Neuronal stem cell (in vitro differentiated cells): ENCODE results near the gene ATP8B3.
"Not testable (repeated sequence)": the region's sequence is repeated elsewhere in the genome, so short reads cannot be mapped to it uniquely, and the experiment has no call there.

Source experiments
- DNase-seq: peaks from one replicate; pipeline ENCODE4 v3.0.0-alpha.2; 2013; ENCODE audit warnings: low spot score
- H2AFZ ChIP-seq: one replicate; pipeline ENCODE4 v1.6.1; 2013; ENCODE audit warnings: mild to moderate bottlenecking, low read length, inconsistent platforms
- H2AK5ac ChIP-seq: 2 replicates; pipeline ENCODE4 v1.6.1; 2013; ENCODE audit warnings: low read depth, mild to moderate bottlenecking, inconsistent platforms, low read length, moderate library complexity, mixed read lengths
- H2BK120ac ChIP-seq: 2 replicates; pipeline ENCODE4 v1.6.1; 2013; ENCODE audit warnings: low read depth, mild to moderate bottlenecking, inconsistent platforms, low read length, moderate library complexity, mixed read lengths
- H2BK12ac ChIP-seq: one replicate; pipeline ENCODE4 v1.6.1; 2013; ENCODE audit warnings: low read length, inconsistent platforms
- H2BK15ac ChIP-seq: 2 replicates; pipeline ENCODE4 v1.6.1; 2013; ENCODE audit warnings: mild to moderate bottlenecking, low read length, inconsistent platforms, mixed read lengths
- H2BK5ac ChIP-seq: one replicate; pipeline ENCODE4 v1.6.1; 2013; ENCODE audit warnings: inconsistent platforms, mild to moderate bottlenecking, low read length, moderate library complexity
- H3K14ac ChIP-seq: one replicate; pipeline ENCODE4 v1.6.1; 2013; ENCODE audit warnings: low read length, inconsistent platforms
- H3K18ac ChIP-seq: 2 replicates; pipeline ENCODE4 v1.6.1; 2013; ENCODE audit warnings: low read length, inconsistent platforms
- H3K23ac ChIP-seq: 2 replicates; pipeline ENCODE4 v1.6.1; 2013; ENCODE audit warnings: low read depth, mild to moderate bottlenecking, mixed read lengths, low read length, inconsistent platforms; ENCODE audit not compliant: poor library complexity
- H3K27ac ChIP-seq: replicated peaks from 3 replicates; pipeline ENCODE4 v1.5.1; 2013; ENCODE audit warnings: low read length, inconsistent platforms
- H3K27me3 ChIP-seq, 3 experiments: 2 replicates each; pipeline ENCODE4 v1.6.1; 2013; ENCODE audit warnings: low read length in 3 of 3, mild to moderate bottlenecking in 2 of 3, inconsistent platforms in 1 of 3, low read depth in 1 of 3, mixed read lengths in 1 of 3, moderate library complexity in 1 of 3; ENCODE audit not compliant: control insufficient read depth in 3 of 3, insufficient read depth in 3 of 3
- H3K36me3 ChIP-seq, 2 donors: replicated peaks in 1 of 2; 2 replicates each; pipeline ENCODE4 v1.6.1; 2013; ENCODE audit warnings: low read length in 2 of 2; ENCODE audit not compliant: control insufficient read depth in 2 of 2, insufficient read depth in 2 of 2
- H3K4ac ChIP-seq: 2 replicates; pipeline ENCODE4 v1.6.1; 2013; ENCODE audit warnings: inconsistent platforms, mild to moderate bottlenecking, low read length, moderate library complexity
- H3K4me1 ChIP-seq, 2 donors: 1 replicate in 1 of 2; 2 replicates in 1 of 2; pipeline ENCODE4 v1.6.1; 2013; ENCODE audit warnings: low read length in 2 of 2, low read depth in 1 of 2; ENCODE audit not compliant: control insufficient read depth in 2 of 2, insufficient read depth in 1 of 2
- H3K4me2 ChIP-seq: one replicate; pipeline ENCODE4 v1.6.1; 2013; ENCODE audit warnings: mild to moderate bottlenecking, low read length, inconsistent platforms; ENCODE audit not compliant: insufficient read depth, poor library complexity, severe bottlenecking
- H3K4me3 ChIP-seq, 2 donors: 2 replicates each; pipeline ENCODE4 v1.5.1; 2013; ENCODE audit warnings: low read length in 2 of 2, mild to moderate bottlenecking in 2 of 2, inconsistent platforms in 1 of 2, moderate library complexity in 1 of 2
- H3K79me1 ChIP-seq: one replicate; pipeline ENCODE4 v1.6.1; 2013; ENCODE audit warnings: low read depth, mild to moderate bottlenecking, inconsistent platforms, low read length, moderate library complexity
- H3K9ac ChIP-seq: one replicate; pipeline ENCODE4 v1.6.1; 2013; ENCODE audit warnings: mild to moderate bottlenecking, low read depth, low read length, inconsistent platforms; ENCODE audit not compliant: poor library complexity
- H3K9me3 ChIP-seq, 2 donors: replicated peaks in 1 of 2; 2 replicates each; pipeline versions ENCODE3 to v1.6.1; 2013; ENCODE audit warnings: low read length in 2 of 2, mild to moderate bottlenecking in 2 of 2, inconsistent platforms in 1 of 2, low read depth in 1 of 2, mixed read lengths in 1 of 2, moderate library complexity in 1 of 2; ENCODE audit not compliant: control insufficient read depth in 2 of 2, insufficient read depth in 1 of 2
- H4K8ac ChIP-seq: one replicate; pipeline ENCODE4 v1.6.1; 2013; ENCODE audit warnings: low read depth, mild to moderate bottlenecking, inconsistent platforms, low read length, moderate library complexity
- H4K91ac ChIP-seq: one replicate; pipeline ENCODE4 v1.6.1; 2013; ENCODE audit warnings: low read length, low read depth, mild to moderate bottlenecking, inconsistent platforms; ENCODE audit not compliant: poor library complexity
- WGBS, 2 donors: extraction: QIAGEN DNeasy Blood & Tissue Kit; methylation state at CpG; one replicate each; pipeline ENCODE4 v1.1.7; 2013; ENCODE audit warnings: missing lambda C conversion rate in 2 of 2, mixed read lengths in 1 of 2; ENCODE audit not compliant: insufficient read length in 2 of 2, insufficient replicate concordance in 1 of 2; ENCODE audit errors: extremely low coverage in 2 of 2; 5-methylcytosine and 5-hydroxymethylcytosine counted together

Gene ATP8B3

GRCh38 chr19:1805401-1806183 lies 6.5 kb downstream of the ATP8B3 start:
- H2BK12ac ChIP-seq = no peak overlapping the region
- no peak overlapping the region for H2AFZ ChIP-seq
- H2BK15ac ChIP-seq = peak overlapping the region; percentile 92
- DNase-seq = no peak
- H3K79me1 ChIP-seq = peaks cover 2% of the 10 kb centered on the region
- H3K4me1 ChIP-seq = peaks cover 0 to 3% of the 10 kb centered on the region in 2 donors
- H2AK5ac ChIP-seq = peak overlapping the region; percentile 84
- H3K4ac ChIP-seq = no peak overlapping the region
- peak overlapping the region; percentile 4 for H3K14ac ChIP-seq
- H3K23ac ChIP-seq = peak overlapping the region; percentile 73
- H3K9me3 ChIP-seq = no peaks in the 10 kb centered on the region
- no peak overlapping the region for H3K27ac ChIP-seq
- peak overlapping the region; percentile 85 for H3K18ac ChIP-seq
- H4K91ac ChIP-seq = no peak overlapping the region
- peaks cover 0 to 1% (median 0%) of the 10 kb centered on the region in 3 experiments for H3K27me3 ChIP-seq
- no peak overlapping the region for H2BK120ac ChIP-seq
- no CpG with 5 or more reads among the region's 24 CpGs for WGBS, 2 donors
- H3K9ac ChIP-seq = peak overlapping the region; percentile 50
- H3K4me2 ChIP-seq = no peak overlapping the region
- no peak overlapping the region for H3K4me3 ChIP-seq
- H4K8ac ChIP-seq = no peak overlapping the region
- H3K36me3 ChIP-seq = no peaks in the 10 kb centered on the region
- H2BK5ac ChIP-seq = no peak overlapping the region

- no peak for DNase-seq
- H3K23ac ChIP-seq = no peak overlapping the region
- no CpG with 5 or more reads among the region's 6 CpGs for WGBS, 2 donors
Observed at GRCh38 chr19:1804858-1805257, 7.2 kb downstream of the ATP8B3 start.

DNA sequence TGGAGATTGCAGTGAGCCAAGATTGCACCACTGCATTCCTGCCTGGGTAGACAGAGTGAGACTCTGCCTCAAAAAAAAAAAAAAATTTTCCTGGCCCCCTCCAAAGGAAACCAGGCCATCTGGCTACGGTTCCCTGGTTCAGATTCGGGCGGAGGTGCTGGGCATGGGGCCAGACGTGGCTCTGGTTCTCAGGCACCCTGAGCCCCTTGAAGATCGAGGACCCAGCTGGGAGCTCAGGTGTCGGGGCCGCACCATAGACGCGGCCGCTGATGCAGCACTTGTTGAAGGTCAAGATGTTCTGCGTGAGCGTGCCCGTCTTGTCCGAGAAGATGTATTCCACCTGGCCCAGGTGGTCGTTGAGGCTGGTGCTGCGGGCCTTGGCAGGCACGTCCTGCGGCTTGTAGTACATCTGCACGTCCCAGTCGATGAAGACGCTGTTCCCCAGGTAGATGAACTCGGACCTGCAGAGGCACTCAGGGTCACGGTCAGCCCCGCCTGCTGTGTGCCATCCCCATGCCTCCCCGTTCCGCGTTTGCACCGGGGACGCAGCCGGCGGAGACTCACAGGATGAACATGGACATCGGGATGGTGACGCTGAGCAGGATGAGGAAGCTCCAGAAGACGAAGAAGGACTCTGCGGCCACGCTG lies 12.3 kb downstream of the ATP8B3 start:
- no peak overlapping the region for H3K4ac ChIP-seq

More at GRCh38 chr19:1804858-1805257, 7.2 kb downstream of the ATP8B3 start:
- Histone ChIP-seq H3K9ac (no peak overlapping the region), H2AK5ac (no peak overlapping the region), H3K4ac (no peak overlapping the region), H3K36me3 (no peaks in the 10 kb centered on the region), H2AFZ (no peak overlapping the region), H3K18ac (no peak overlapping the region), H3K27ac (no peak overlapping the region), H4K91ac (no peak overlapping the region), H3K4me2 (no peak overlapping the region), H2BK12ac (no peak overlapping the region), H3K79me1 (peaks cover 3% of the 10 kb centered on the region), H4K8ac (no peak overlapping the region), H2BK15ac (no peak overlapping the region), H2BK5ac (no peak overlapping the region), H3K27me3 (no peaks in the 10 kb centered on the region), H3K4me1 (peaks cover 0 to 3% of the 10 kb centered on the region in 2 donors), H3K14ac (no peak overlapping the region), H3K4me3 (no peak overlapping the region), H2BK120ac (no peak overlapping the region), H3K9me3 (no peaks in the 10 kb centered on the region)

GRCh38 chr19:1797313-1797712 lies 14.8 kb downstream of the ATP8B3 start:
- not testable (repeated sequence) for DNase-seq, H3K9ac ChIP-seq, H3K14ac ChIP-seq, H2BK12ac ChIP-seq, H4K8ac ChIP-seq, H3K36me3 ChIP-seq, H3K27me3 ChIP-seq, H3K4ac ChIP-seq, H3K23ac ChIP-seq, H3K18ac ChIP-seq, H3K27ac ChIP-seq, H3K4me3 ChIP-seq, H3K79me1 ChIP-seq, H4K91ac ChIP-seq, H2AFZ ChIP-seq, H2AK5ac ChIP-seq, H3K4me2 ChIP-seq, H3K4me1 ChIP-seq, H3K9me3 ChIP-seq, H2BK15ac ChIP-seq, H2BK120ac ChIP-seq, H2BK5ac ChIP-seq
- no CpG with 5 or more reads among the region's 7 CpGs for WGBS, 2 donors

More for the DNA sequence above, 12.3 kb downstream of the ATP8B3 start:
- Histone ChIP-seq H2AK5ac (no peak overlapping the region), H3K4me3 (no peak overlapping the region), H2BK15ac (no peak overlapping the region), H3K9ac (no peak overlapping the region), H4K8ac (peak overlapping the region; percentile 43), H3K27me3 (no peaks in the 10 kb centered on the region), H3K79me1 (peaks cover 4% of the 10 kb centered on the region), H2BK5ac (peak overlapping the region; percentile 22), H3K14ac (peak overlapping the region; percentile 31), H3K23ac (peak overlapping the region; percentile 93), H3K36me3 (no peaks in the 10 kb centered on the region), H2BK120ac (no peak overlapping the region), H3K4me2 (no peak overlapping the region), H4K91ac (no peak overlapping the region), H3K18ac (peak overlapping the region; percentile 5), H2BK12ac (peak overlapping the region; percentile 41), H3K4me1 (peaks cover 0 to 2% of the 10 kb centered on the region in 2 donors), H3K27ac (no peak overlapping the region), H2AFZ (no peak overlapping the region), H3K9me3 (no peaks in the 10 kb centered on the region)
- WGBS, 2 donors = no CpG with 5 or more reads among the region's 36 CpGs
- DNase-seq = no peak
